Measurements from ENCODE around the gene DTX2.

DNA sequence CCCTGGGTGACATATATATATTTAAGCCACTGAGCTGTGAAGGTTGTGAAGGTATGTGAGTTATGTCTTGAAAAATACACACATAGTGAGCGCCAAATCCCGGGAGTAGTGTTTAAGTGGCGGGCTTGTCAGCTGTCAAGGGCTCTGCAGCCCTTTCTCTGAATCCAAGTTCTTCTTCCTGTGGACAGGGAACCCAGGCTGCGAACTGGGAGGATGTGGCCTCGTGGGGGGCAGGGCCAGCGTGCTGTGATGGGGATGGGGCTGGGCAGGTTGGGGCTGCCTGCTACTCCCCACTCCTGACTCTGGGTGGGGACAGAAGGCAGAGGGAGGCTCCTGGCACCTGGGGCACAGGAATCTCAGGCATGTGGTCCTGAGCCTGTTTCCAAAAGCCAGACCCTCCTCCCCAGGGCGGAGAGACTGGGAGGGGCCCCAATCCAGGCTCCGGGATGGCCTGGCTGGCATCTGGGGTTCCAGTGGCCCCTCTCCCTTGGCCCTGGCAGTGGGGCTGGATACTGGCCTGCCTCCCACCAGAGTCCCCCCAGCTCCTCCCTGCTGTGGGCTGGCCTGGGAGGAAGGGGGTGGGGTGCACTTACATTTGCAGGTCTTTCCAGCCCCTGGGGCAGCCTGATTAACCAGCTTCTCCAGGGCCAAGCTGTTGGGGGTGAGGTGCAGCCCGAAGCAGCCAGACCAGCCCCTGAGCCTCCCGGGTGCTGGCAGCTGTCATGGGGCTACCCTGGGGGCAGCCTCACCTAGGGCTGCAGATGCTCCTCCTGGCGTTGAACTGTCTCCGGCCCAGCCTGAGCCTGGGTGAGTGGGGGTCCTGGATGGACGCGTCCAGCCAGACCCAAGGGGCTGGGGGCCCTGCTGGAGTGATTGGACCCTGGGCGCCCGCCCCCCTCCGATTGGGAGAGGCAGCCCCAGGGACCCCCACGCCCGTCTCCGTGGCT, 48.7 kb downstream of the DTX2 start, which contains the start of gene UPK3B:
- TF ChIP-seq, protein P1, sequence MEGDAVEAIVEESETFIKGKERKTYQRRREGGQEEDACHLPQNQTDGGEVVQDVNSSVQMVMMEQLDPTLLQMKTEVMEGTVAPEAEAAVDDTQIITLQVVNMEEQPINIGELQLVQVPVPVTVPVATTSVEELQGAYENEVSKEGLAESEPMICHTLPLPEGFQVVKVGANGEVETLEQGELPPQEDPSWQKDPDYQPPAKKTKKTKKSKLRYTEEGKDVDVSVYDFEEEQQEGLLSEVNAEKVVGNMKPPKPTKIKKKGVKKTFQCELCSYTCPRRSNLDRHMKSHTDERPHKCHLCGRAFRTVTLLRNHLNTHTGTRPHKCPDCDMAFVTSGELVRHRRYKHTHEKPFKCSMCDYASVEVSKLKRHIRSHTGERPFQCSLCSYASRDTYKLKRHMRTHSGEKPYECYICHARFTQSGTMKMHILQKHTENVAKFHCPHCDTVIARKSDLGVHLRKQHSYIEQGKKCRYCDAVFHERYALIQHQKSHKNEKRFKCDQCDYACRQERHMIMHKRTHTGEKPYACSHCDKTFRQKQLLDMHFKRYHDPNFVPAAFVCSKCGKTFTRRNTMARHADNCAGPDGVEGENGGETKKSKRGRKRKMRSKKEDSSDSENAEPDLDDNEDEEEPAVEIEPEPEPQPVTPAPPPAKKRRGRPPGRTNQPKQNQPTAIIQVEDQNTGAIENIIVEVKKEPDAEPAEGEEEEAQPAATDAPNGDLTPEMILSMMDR (IDR thresholded peaks at IDR 0.05) = no peak
- no peak for TF ChIP-seq EZH2 (IDR thresholded peaks at IDR 0.05; ENCODE audit: borderline replicate concordance, insufficient read depth, low read depth, low read length, poor library complexity, severe bottlenecking)

Measured in B cell (primary cell).